Measurements from ENCODE around the gene DLGAP1. TPM values are rescaled to one million over a fixed set of nuclear protein-coding genes. Genes with fewer than 3 reads are reported as not detected.
A peak's percentile ranks its signal among the peaks of the same experiment; 100 is the strongest.

DLGAP1 gene
- total and polyA plus RNA-seq, 2 of the 13 experiments (the other 11 are each of a cell fraction or from before 2014, with no cell fraction given), result 0.01 TPM; not detected in 1

DNA sequence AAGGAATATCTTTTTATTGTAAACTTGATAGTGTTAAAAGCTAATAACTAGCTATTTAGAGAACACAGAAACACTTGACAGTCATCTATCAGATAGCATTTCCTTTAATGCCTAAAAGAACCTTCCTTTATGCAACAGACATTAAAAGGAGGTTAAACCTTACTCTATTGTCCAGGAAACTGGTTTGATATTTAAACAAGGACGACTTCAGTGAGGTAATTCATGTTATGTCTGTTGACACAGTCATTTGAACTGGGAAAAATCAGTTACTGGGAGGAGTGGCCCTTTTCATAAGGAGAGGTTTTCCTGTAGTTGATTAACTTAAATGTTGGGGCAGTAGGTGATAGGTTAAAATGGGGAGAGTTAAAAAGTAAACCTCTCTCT, 998.4 kb downstream of the DLGAP1 start (continued):
- TF ChIP-seq, protein P1, sequence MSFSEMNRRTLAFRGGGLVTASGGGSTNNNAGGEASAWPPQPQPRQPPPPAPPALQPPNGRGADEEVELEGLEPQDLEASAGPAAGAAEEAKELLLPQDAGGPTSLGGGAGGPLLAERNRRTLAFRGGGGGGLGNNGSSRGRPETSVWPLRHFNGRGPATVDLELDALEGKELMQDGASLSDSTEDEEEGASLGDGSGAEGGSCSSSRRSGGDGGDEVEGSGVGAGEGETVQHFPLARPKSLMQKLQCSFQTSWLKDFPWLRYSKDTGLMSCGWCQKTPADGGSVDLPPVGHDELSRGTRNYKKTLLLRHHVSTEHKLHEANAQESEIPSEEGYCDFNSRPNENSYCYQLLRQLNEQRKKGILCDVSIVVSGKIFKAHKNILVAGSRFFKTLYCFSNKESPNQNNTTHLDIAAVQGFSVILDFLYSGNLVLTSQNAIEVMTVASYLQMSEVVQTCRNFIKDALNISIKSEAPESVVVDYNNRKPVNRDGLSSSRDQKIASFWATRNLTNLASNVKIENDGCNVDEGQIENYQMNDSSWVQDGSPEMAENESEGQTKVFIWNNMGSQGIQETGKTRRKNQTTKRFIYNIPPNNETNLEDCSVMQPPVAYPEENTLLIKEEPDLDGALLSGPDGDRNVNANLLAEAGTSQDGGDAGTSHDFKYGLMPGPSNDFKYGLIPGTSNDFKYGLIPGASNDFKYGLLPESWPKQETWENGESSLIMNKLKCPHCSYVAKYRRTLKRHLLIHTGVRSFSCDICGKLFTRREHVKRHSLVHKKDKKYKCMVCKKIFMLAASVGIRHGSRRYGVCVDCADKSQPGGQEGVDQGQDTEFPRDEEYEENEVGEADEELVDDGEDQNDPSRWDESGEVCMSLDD (CRISPR knock-in tag; IDR thresholded peaks at IDR 0.05; ENCODE audit: borderline replicate concordance), result no peak
- TF ChIP-seq CEBPG (CRISPR knock-in tag; IDR thresholded peaks at IDR 0.05), result peak; percentile 85
- no peak for TF ChIP-seq SP4 (CRISPR knock-in tag; IDR thresholded peaks at IDR 0.05)
- TF ChIP-seq ZNF260 (CRISPR knock-in tag; IDR thresholded peaks at IDR 0.05; ENCODE audit: borderline replicate concordance, low read depth), result no peak
- peak; percentile 82 for TF ChIP-seq HOMEZ (CRISPR knock-in tag; IDR thresholded peaks at IDR 0.05; ENCODE audit: low read depth)
- no peak for TF ChIP-seq ZNF3 (CRISPR knock-in tag; IDR thresholded peaks at IDR 0.05)
- TF ChIP-seq GFI1 (CRISPR knock-in tag; IDR thresholded peaks at IDR 0.05; ENCODE audit: borderline replicate concordance), result peak; percentile 95
- TF ChIP-seq, protein P2, sequence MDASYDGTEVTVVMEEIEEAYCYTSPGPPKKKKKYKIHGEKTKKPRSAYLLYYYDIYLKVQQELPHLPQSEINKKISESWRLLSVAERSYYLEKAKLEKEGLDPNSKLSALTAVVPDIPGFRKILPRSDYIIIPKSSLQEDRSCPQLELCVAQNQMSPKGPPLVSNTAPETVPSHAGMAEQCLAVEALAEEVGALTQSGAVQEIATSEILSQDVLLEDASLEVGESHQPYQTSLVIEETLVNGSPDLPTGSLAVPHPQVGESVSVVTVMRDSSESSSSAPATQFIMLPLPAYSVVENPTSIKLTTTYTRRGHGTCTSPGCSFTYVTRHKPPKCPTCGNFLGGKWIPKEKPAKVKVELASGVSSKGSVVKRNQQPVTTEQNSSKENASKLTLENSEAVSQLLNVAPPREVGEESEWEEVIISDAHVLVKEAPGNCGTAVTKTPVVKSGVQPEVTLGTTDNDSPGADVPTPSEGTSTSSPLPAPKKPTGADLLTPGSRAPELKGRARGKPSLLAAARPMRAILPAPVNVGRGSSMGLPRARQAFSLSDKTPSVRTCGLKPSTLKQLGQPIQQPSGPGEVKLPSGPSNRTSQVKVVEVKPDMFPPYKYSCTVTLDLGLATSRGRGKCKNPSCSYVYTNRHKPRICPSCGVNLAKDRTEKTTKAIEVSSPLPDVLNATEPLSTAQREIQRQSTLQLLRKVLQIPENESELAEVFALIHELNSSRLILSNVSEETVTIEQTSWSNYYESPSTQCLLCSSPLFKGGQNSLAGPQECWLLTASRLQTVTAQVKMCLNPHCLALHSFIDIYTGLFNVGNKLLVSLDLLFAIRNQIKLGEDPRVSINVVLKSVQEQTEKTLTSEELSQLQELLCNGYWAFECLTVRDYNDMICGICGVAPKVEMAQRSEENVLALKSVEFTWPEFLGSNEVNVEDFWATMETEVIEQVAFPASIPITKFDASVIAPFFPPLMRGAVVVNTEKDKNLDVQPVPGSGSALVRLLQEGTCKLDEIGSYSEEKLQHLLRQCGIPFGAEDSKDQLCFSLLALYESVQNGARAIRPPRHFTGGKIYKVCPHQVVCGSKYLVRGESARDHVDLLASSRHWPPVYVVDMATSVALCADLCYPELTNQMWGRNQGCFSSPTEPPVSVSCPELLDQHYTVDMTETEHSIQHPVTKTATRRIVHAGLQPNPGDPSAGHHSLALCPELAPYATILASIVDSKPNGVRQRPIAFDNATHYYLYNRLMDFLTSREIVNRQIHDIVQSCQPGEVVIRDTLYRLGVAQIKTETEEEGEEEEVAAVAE (CRISPR knock-in tag; IDR thresholded peaks at IDR 0.05; ENCODE audit: borderline replicate concordance), result 0 out of 2 replicates have a peak, but pooled peaks have one; percentile 42
- peak; percentile 82; the same call in 1 of the 2 replicates for TF ChIP-seq ZKSCAN8 (CRISPR knock-in tag; IDR thresholded peaks at IDR 0.05; ENCODE audit: borderline replicate concordance)
- 0 out of 3 replicates have a peak, but pooled peaks have one; percentile 19 for TF ChIP-seq MXI1 (IDR thresholded peaks at IDR 0.05; ENCODE audit: borderline replicate concordance, low read depth, low read length)
- TF ChIP-seq JUND (CRISPR knock-in tag; IDR thresholded peaks at IDR 0.05), result no peak
- no peak for TF ChIP-seq SAFB2 (CRISPR knock-in tag; IDR thresholded peaks at IDR 0.05; ENCODE audit: borderline replicate concordance, low read depth)
- no peak for TF ChIP-seq ZNF570 (CRISPR knock-in tag; IDR thresholded peaks at IDR 0.05; ENCODE audit: borderline replicate concordance)
- TF ChIP-seq JUN (CRISPR knock-in tag; IDR thresholded peaks at IDR 0.05), result 0 out of 2 replicates have a peak, but pooled peaks have one; percentile 27
- TF ChIP-seq ZSCAN25 (CRISPR knock-in tag; IDR thresholded peaks at IDR 0.05), result no peak
- TF ChIP-seq NR3C1 (CRISPR knock-in tag; IDR thresholded peaks at IDR 0.05), result no peak
- TF ChIP-seq REXO4 (CRISPR knock-in tag; IDR thresholded peaks at IDR 0.05; ENCODE audit: borderline replicate concordance), result no peak
- TF ChIP-seq SAP130 (CRISPR knock-in tag; IDR thresholded peaks at IDR 0.05; ENCODE audit: low read depth), result peak; percentile 87
- peak; percentile 41; the same call in 1 of the 2 replicates for TF ChIP-seq ZNF205 (CRISPR knock-in tag; IDR thresholded peaks at IDR 0.05)
- no peak; the same call in 1 of the 2 replicates for TF ChIP-seq FOXJ3 (CRISPR knock-in tag; IDR thresholded peaks at IDR 0.05; ENCODE audit: borderline replicate concordance)
- no peak for TF ChIP-seq ZFYVE20 (CRISPR knock-in tag; IDR thresholded peaks at IDR 0.05; ENCODE audit: borderline replicate concordance, low read depth)
- TF ChIP-seq ATF1 (CRISPR knock-in tag; IDR thresholded peaks at IDR 0.05), result 0 out of 2 replicates have a peak, but pooled peaks have one; percentile 51
- no peak for TF ChIP-seq NR2C2 (CRISPR knock-in tag; IDR thresholded peaks at IDR 0.05; ENCODE audit: borderline replicate concordance)
- peak; percentile 88 for TF ChIP-seq TCF7 (IDR thresholded peaks at IDR 0.05; ENCODE audit: low read depth)

Data from HepG2 (cell line).